Measurements from ENCODE around the gene EXPH5.

The EXPH5 gene

DNA sequence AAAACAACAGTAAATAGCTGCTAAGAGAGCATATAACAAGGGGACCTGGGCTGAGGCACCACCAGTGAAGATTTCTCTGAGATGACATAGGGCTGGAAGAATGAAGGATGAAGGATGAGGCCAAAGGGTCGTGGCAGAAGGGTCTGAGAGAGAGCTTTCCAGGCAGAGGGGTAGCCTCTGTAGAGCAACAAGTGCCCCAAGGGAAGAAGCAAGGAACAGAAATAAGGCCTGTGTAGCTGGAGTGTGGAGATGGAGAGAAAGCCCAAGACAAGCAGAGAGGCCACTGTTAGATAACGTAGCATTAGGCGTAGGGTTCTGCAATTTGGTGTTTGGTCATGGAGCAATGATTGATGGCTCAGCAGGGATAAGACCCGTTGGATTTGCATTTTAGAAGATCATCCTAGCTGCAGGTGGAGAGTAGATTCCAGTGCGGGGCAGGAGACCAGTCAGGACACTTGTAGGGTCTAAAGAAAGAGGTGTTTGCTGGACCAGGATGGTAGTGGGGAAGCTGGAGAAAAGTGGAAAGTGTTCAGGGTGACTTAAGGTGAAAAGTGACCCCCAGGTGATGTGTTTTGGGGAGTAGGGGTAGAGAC, 47.6 kb downstream of the EXPH5 start:
- Histone ChIP-seq H3K4me1 (ENCODE audit: insufficient read depth, low read length) (no peaks in the 10 kb centered on the region), H3K79me2 (ENCODE audit: insufficient read depth, low read length) (no peaks in the 10 kb centered on the region), H3K36me3 (ENCODE audit: insufficient read depth, low read length) (no peaks in the 10 kb centered on the region), H3K9me3 (ENCODE audit: insufficient read depth, low read length, severe bottlenecking) (no peaks in the 10 kb centered on the region), H2AFZ (ENCODE audit: low read depth, low read length) (no peak overlapping the region), H4K20me1 (ENCODE audit: insufficient read depth, low read length) (no peaks in the 10 kb centered on the region), H3K9ac (ENCODE audit: low read depth, low read length) (no peak overlapping the region), H3K27ac (ENCODE audit: low read length) (no peak overlapping the region), H3K4me3 (ENCODE audit: low read depth in 1 of 2, low read length in 2 of 2) (no peak overlapping the region), H3K4me2 (ENCODE audit: insufficient read depth, low read length) (no peak overlapping the region), H3K27me3 (ENCODE audit: insufficient read depth, low read length, poor library complexity) (peaks cover 7% of the 10 kb centered on the region)
- TF ChIP-seq EZH2 (IDR thresholded peaks at IDR 0.05; ENCODE audit: borderline replicate concordance, low read depth, low read length, severe bottlenecking) = no peak
- TF ChIP-seq, protein P1, sequence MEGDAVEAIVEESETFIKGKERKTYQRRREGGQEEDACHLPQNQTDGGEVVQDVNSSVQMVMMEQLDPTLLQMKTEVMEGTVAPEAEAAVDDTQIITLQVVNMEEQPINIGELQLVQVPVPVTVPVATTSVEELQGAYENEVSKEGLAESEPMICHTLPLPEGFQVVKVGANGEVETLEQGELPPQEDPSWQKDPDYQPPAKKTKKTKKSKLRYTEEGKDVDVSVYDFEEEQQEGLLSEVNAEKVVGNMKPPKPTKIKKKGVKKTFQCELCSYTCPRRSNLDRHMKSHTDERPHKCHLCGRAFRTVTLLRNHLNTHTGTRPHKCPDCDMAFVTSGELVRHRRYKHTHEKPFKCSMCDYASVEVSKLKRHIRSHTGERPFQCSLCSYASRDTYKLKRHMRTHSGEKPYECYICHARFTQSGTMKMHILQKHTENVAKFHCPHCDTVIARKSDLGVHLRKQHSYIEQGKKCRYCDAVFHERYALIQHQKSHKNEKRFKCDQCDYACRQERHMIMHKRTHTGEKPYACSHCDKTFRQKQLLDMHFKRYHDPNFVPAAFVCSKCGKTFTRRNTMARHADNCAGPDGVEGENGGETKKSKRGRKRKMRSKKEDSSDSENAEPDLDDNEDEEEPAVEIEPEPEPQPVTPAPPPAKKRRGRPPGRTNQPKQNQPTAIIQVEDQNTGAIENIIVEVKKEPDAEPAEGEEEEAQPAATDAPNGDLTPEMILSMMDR (IDR thresholded peaks at IDR 0.05; ENCODE audit: borderline replicate concordance, extremely low read depth, low read length, poor library complexity, severe bottlenecking) = no peak
- no peak for DNase-seq
- no peak for ATAC-seq (ENCODE audit: insufficient read depth, low read depth)

DNA sequence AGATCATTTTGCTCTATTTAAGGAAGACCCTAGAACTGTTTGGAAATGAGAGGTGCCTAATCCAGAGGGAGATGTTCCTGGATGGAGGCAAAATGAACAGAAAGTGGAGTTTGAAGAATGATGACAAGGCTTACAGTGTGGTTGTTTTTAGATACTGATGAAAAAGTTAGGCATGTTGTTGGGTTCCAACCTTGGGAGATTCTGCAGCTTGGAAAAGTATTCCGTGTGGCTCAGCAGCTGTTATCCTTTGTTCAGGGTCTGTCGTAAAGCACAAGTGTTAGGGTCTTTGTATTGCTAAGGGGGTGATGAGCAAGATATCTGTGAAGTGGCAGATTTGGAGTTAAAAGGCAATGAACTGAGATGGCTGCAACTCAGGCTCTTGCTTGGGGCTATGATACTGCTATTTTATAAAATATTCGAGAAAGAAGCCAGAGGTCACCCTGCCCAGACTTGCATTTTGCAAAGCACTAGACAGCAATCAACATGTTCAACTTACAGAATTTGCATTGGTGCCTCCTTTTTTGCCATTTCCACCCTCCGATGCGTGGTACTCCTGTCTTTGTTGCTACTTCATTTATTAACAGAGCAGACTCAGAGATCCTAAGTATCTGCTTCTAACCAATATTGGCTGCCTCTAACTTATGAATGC, 50.1 kb downstream of the EXPH5 start:
- DNase-seq (no peak), ATAC-seq (ENCODE audit: insufficient read depth, low read depth) (no peak)
- Histone ChIP-seq H2AFZ (ENCODE audit: low read depth, low read length) (no peak overlapping the region), H3K4me2 (ENCODE audit: insufficient read depth, low read length) (no peak overlapping the region), H4K20me1 (ENCODE audit: insufficient read depth, low read length) (no peaks in the 10 kb centered on the region), H3K4me1 (ENCODE audit: insufficient read depth, low read length) (no peaks in the 10 kb centered on the region), H3K4me3 (ENCODE audit: low read depth in 1 of 2, low read length in 2 of 2) (no peak overlapping the region), H3K79me2 (ENCODE audit: insufficient read depth, low read length) (no peaks in the 10 kb centered on the region), H3K9ac (ENCODE audit: low read depth, low read length) (no peak overlapping the region), H3K9me3 (ENCODE audit: insufficient read depth, low read length, severe bottlenecking) (no peaks in the 10 kb centered on the region), H3K36me3 (ENCODE audit: insufficient read depth, low read length) (no peaks in the 10 kb centered on the region), H3K27ac (ENCODE audit: low read length) (no peak overlapping the region), H3K27me3 (ENCODE audit: insufficient read depth, low read length, poor library complexity) (peaks cover 10% of the 10 kb centered on the region)
- TF ChIP-seq, protein P1 (IDR thresholded peaks at IDR 0.05; ENCODE audit: borderline replicate concordance, extremely low read depth, low read length, poor library complexity, severe bottlenecking) = no peak
- no peak for TF ChIP-seq EZH2 (IDR thresholded peaks at IDR 0.05; ENCODE audit: borderline replicate concordance, low read depth, low read length, severe bottlenecking)

DNA sequence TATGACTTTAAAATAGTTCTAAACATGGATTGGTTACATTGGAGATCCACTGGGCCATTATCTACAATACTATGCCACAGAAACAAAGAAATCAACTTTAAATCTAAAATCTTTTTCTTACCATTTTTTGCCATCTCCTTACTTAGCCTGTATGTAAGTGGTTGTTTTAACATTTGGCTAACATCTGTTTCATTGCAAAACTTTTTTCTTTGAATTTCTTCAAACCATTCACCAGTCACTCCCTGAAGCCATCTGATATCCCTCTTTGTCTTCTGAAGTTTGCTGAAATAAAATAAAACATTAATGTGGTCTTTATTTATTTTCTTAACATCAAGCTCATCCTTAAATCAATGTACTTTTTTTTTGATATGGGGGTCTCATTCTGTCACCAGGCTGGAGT, 52.0 kb downstream of the EXPH5 start:
- ATAC-seq (ENCODE audit: insufficient read depth, low read depth) = no peak
- Histone ChIP-seq H4K20me1 (ENCODE audit: insufficient read depth, low read length) (no peaks in the 10 kb centered on the region), H3K27ac (ENCODE audit: low read length) (no peak overlapping the region), H3K4me1 (ENCODE audit: insufficient read depth, low read length) (no peaks in the 10 kb centered on the region), H3K9ac (ENCODE audit: low read depth, low read length) (no peak overlapping the region), H3K36me3 (ENCODE audit: insufficient read depth, low read length) (no peaks in the 10 kb centered on the region), H3K4me3 (ENCODE audit: low read depth in 1 of 2, low read length in 2 of 2) (no peak overlapping the region), H3K27me3 (ENCODE audit: insufficient read depth, low read length, poor library complexity) (peaks cover 13% of the 10 kb centered on the region), H2AFZ (ENCODE audit: low read depth, low read length) (no peak overlapping the region), H3K4me2 (ENCODE audit: insufficient read depth, low read length) (no peak overlapping the region), H3K79me2 (ENCODE audit: insufficient read depth, low read length) (no peaks in the 10 kb centered on the region), H3K9me3 (ENCODE audit: insufficient read depth, low read length, severe bottlenecking) (no peaks in the 10 kb centered on the region)
- TF ChIP-seq, protein P1 (IDR thresholded peaks at IDR 0.05; ENCODE audit: borderline replicate concordance, extremely low read depth, low read length, poor library complexity, severe bottlenecking) = no peak
- no peak for TF ChIP-seq EZH2 (IDR thresholded peaks at IDR 0.05; ENCODE audit: borderline replicate concordance, low read depth, low read length, severe bottlenecking)
- DNase-seq = no peak
